Posterior vena cava (tissue), 2 donors: Measurements from ENCODE around the gene ACSF3. TPM values are rescaled to one million over a fixed set of nuclear protein-coding genes. Genes with fewer than 3 reads are reported as not detected.
"Not testable (repeated sequence)": the region's sequence is repeated elsewhere in the genome, so short reads cannot be mapped to it uniquely, and the experiment has no call there.

ENCODE experiments used
- DNase-seq: peaks from one replicate; pipeline ENCODE4 v3.0.0-alpha.2; 2020; ENCODE audit warnings: low spot score
- intact Hi-C, 2 donors: fragments of 100-400 bp; cut with DNase I; formaldehyde crosslinking; loops; one replicate each; pipeline versions ENCODE4 v1.14.1 to v1.14.2; 2022 to 2023
- total RNA-seq, 2 donors: library from RNA; stranded (reverse); fragmentation: NEBNext Ultra II Directional; extraction: Animal tissue kit (Norgen Biotek cat#: 25700); gene quantifications; one replicate each; pipeline ENCODE4 v1.2.1, GENCODE V29; 2021
- donor health status: DM: yes; HTN: yes; CAD: no.
- donor health status: DM: yes; HTN: yes; CAD: no.

Gene ACSF3
- total RNA-seq, 2 donors from 2014 or later = 19.1 to 21.4 TPM

- intact Hi-C loops = loop anchor here in 1 of 2 donors (5.0 kb wide), 1 partner anchor 882 kb away; no protein-coding TSS in a partner anchor
- DNase-seq = no peak
Observed at GRCh38 chr16:89085755-89086154, 7.9 kb upstream of the ACSF3 start.

GRCh38 chr16:89087922-89088497 lies 5.6 kb upstream of the ACSF3 start:
- intact Hi-C loops = loop anchor here in 1 of 2 donors (5.0 kb wide), 1 partner anchor 879 kb away; no protein-coding TSS in a partner anchor
- DNase-seq = no peak

GRCh38 chr16:89089120-89089519 lies 4.5 kb upstream of the ACSF3 start:
- no peak for DNase-seq

GRCh38 chr16:89090182-89090630 lies 3.4 kb upstream of the ACSF3 start:
- DNase-seq = no peak
- intact Hi-C loops = no loop called here

More at GRCh38 chr16:89089120-89089519, 4.5 kb upstream of the ACSF3 start:
- intact Hi-C loops = loop anchor here in 1 of 2 donors (5.0 kb wide), 1 partner anchor 878 kb away; no protein-coding TSS in a partner anchor

- DNase-seq = no peak
- intact Hi-C loops = no loop called here
Observed at GRCh38 chr16:89090669-89091426, 2.8 kb upstream of the ACSF3 start.

- intact Hi-C loops = no loop called here
- no peak for DNase-seq
Observed at GRCh38 chr16:89092013-89092412, 1.6 kb upstream of the ACSF3 start.

- DNase-seq, intact Hi-C loops: not testable (repeated sequence)
Observed at GRCh38 chr16:89093252-89093601, 425 bp upstream of the ACSF3 start.

- DNase-seq = no peak
- intact Hi-C loops = no loop called here
Observed at GRCh38 chr16:89094252-89094879, 714 bp downstream of the ACSF3 start.

GRCh38 chr16:89094880-89095258 lies 1.2 kb downstream of the ACSF3 start:
- DNase-seq = no peak
- intact Hi-C loops = no loop called here

GRCh38 chr16:89095491-89095951 lies 1.9 kb downstream of the ACSF3 start:
- DNase-seq = no peak
- intact Hi-C loops = no loop called here

GRCh38 chr16:89096042-89096717 lies 2.5 kb downstream of the ACSF3 start:
- DNase-seq = no peak
- intact Hi-C loops = no loop called here

GRCh38 chr16:89096768-89097391 lies 3.2 kb downstream of the ACSF3 start:
- intact Hi-C loops = no loop called here
- no peak for DNase-seq

GRCh38 chr16:89097392-89097772 lies 3.7 kb downstream of the ACSF3 start:
- no peak for DNase-seq
- intact Hi-C loops = no loop called here

GRCh38 chr16:89098767-89099430 lies 5.2 kb downstream of the ACSF3 start:
- intact Hi-C loops = no loop called here
- no peak for DNase-seq

- no peak for DNase-seq
- intact Hi-C loops = no loop called here
Observed at GRCh38 chr16:89099905-89100304, 6.3 kb downstream of the ACSF3 start.

GRCh38 chr16:89100601-89101302 lies 7.1 kb downstream of the ACSF3 start:
- no peak for DNase-seq
- intact Hi-C loops = no loop called here

- peak; percentile 77 for DNase-seq
- intact Hi-C loops = no loop called here
Observed at GRCh38 chr16:89101303-89102040, 7.8 kb downstream of the ACSF3 start.

GRCh38 chr16:89102041-89102471 lies 8.4 kb downstream of the ACSF3 start:
- DNase-seq = no peak
- intact Hi-C loops = no loop called here
